Mucosa of descending colon (tissue), 3 donors: ENCODE data around the gene AFM. TPM values are rescaled to one million over a fixed set of nuclear protein-coding genes. Genes with fewer than 3 reads are reported as not detected.

Experiments
- ATAC-seq: fragments of 200-7000 bp; cut with Tn5 transposase; one replicate; pipeline ENCODE4 v1.9.1; 2020; ENCODE audit warnings: mild to moderate bottlenecking, moderate library complexity
- DNase-seq, 3 donors: peaks; one replicate each; pipeline ENCODE4 v3.0.0-alpha.2; 2020
- H3K36me3 ChIP-seq: fragments of 200-600 bp; one replicate; pipeline ENCODE4 v1.8.0; 2021; ENCODE audit warnings: low read depth, mild to moderate bottlenecking
- H3K4me1 ChIP-seq: fragments of 200-600 bp; one replicate; pipeline ENCODE4 v1.8.0; 2021; ENCODE audit warnings: low read depth, mild to moderate bottlenecking
- H3K4me3 ChIP-seq: fragments of 200-600 bp; one replicate; pipeline ENCODE4 v1.8.0; 2021; ENCODE audit warnings: mild to moderate bottlenecking
- H3K9me3 ChIP-seq: fragments of 200-600 bp; one replicate; pipeline ENCODE4 v1.8.0; 2021; ENCODE audit warnings: mild to moderate bottlenecking
- CTCF ChIP-seq: fragments of 200-600 bp; IDR thresholded peaks from one replicate; pipeline ENCODE4 v1.8.0; 2022; ENCODE audit warnings: antibody characterized with exemption, mild to moderate bottlenecking
- intact Hi-C, 2 donors: fragments of 100-400 bp; cut with DNase I in 1 of 2; cut with micrococcal nuclease in 1 of 2; formaldehyde crosslinking; loops; one replicate each; pipeline versions ENCODE4 v1.11.0 to v1.11.1; 2022; cut with DNase I, micrococcal nuclease
- total RNA-seq, 3 donors: library from RNA; stranded (reverse); fragmentation: NEBNext Ultra II Directional in 2 of 3; extraction: Animal tissue kit (Norgen Biotek cat#: 25700) in 2 of 3; gene quantifications; one replicate each; pipeline versions ENCODE4 v1.2.1 to v1.2.4, GENCODE V29; 2021 to 2023
- donor health status: DM: no; HTN: no; CAD: no; lungs with moderate emphysema.
- donor health status: DM: no; HTN: no; CAD: no.
- donor health status: DM: no; HTN: yes; CAD: no.

AFM gene
- total RNA-seq, 3 donors from 2014 or later = not detected

GRCh38 chr4:73528171-73528570 is 46.6 kb downstream of the AFM start:
- TF ChIP-seq CTCF = no peak
- Histone ChIP-seq H3K4me3 (no peak overlapping the region), H3K9me3 (no peaks in the 10 kb centered on the region), H3K4me1 (no peaks in the 10 kb centered on the region), H3K36me3 (no peaks in the 10 kb centered on the region)
- intact Hi-C loops = no loop called here
- DNase-seq (no peak), ATAC-seq (no peak)

- DNase-seq (peak in 1 of 3 donors; percentile 29), ATAC-seq (peak; percentile 85)
- TF ChIP-seq CTCF = no peak
- Histone ChIP-seq H3K4me1 (peaks cover 8% of the 10 kb centered on the region), H3K36me3 (no peaks in the 10 kb centered on the region), H3K4me3 (no peak overlapping the region), H3K9me3 (no peaks in the 10 kb centered on the region)
- intact Hi-C loops = no loop called here
Observed at GRCh38 chr4:73533515-73534422, 52.2 kb downstream of the AFM start.

- no peaks in the 10 kb centered on the region for H3K9me3 ChIP-seq
- intact Hi-C loops = no loop called here
- peaks cover 8% of the 10 kb centered on the region for H3K4me1 ChIP-seq
- H3K4me3 ChIP-seq = no peak overlapping the region
- TF ChIP-seq CTCF = no peak
- ATAC-seq (no peak), DNase-seq (no peak)
- H3K36me3 ChIP-seq = no peaks in the 10 kb centered on the region
Observed at GRCh38 chr4:73538162-73538561, 56.6 kb downstream of the AFM start.

- no peaks in the 10 kb centered on the region for H3K4me1 ChIP-seq
- TF ChIP-seq CTCF = no peak
- ATAC-seq (no peak), DNase-seq (no peak)
- no peaks in the 10 kb centered on the region for H3K9me3 ChIP-seq
- intact Hi-C loops = no loop called here
- no peaks in the 10 kb centered on the region for H3K36me3 ChIP-seq
- H3K4me3 ChIP-seq = no peak overlapping the region
Observed at GRCh38 chr4:73539386-73539785, 57.8 kb downstream of the AFM start.

- no peaks in the 10 kb centered on the region for H3K36me3 ChIP-seq
- no peak for ATAC-seq
- H3K4me1 ChIP-seq = no peaks in the 10 kb centered on the region
- DNase-seq = no peak
- H3K9me3 ChIP-seq = no peaks in the 10 kb centered on the region
- no peak overlapping the region for H3K4me3 ChIP-seq
- no peak for TF ChIP-seq CTCF
- intact Hi-C loops = no loop called here
Observed at GRCh38 chr4:73540826-73541225, 59.3 kb downstream of the AFM start.
